Tibial nerve (tissue), 3 donors: Measurements from ENCODE around the gene CASQ2.

Source experiments
- CTCF ChIP-seq, 5 experiments: fragments of 200-600 bp in 3 of 5; fragments of 450-650 bp in 2 of 5; sonication (generic) in 3 of 5; IDR thresholded peaks; one replicate each; pipeline ENCODE4 v1.5.1; 2016 to 2019; ENCODE audit warnings: antibody characterized with exemption in 5 of 5, mild to moderate bottlenecking in 3 of 5, moderate library complexity in 2 of 5
- POLR2A ChIP-seq, 2 donors: fragments of 450-650 bp; IDR thresholded peaks; one replicate each; pipeline ENCODE4 v1.6.1; 2017; ENCODE audit warnings: antibody characterized with exemption in 2 of 2, mild to moderate bottlenecking in 2 of 2, moderate library complexity in 2 of 2

- TF ChIP-seq CTCF (IDR thresholded peaks at IDR 0.05): no peak
- TF ChIP-seq POLR2A (IDR thresholded peaks at IDR 0.05): no peak
These were observed 70.9 kb downstream of the CASQ2 start for GRCh38 chr1:115697619-115698018.
